Effector memory CD8-positive, alpha-beta T cell (primary cell): ENCODE results near the gene IQCN.
"Not testable (repeated sequence)": the region's sequence is repeated elsewhere in the genome, so short reads cannot be mapped to it uniquely, and the experiment has no call there.

Source experiments
- ATAC-seq: fragments of 150-1000 bp; cut with Tn5 transposase; replicated peaks from 2 replicates; pipeline ENCODE4 v1.10.0; 2021; ENCODE audit warnings: mild to moderate bottlenecking, moderate library complexity
- DNase-seq, 3 experiments: peaks; one replicate each; pipeline ENCODE4 v3.0.0; 2021
- H3K27ac Mint-ChIP-seq, 2 donors: one replicate each; pipeline ENCODE4 v1.8.0; 2022; ENCODE audit warnings: mild to moderate bottlenecking in 2 of 2, mixed read lengths in 2 of 2, moderate library complexity in 2 of 2
- H3K27me3 Mint-ChIP-seq, 2 donors: one replicate each; pipeline ENCODE4 v1.8.0; 2022; ENCODE audit warnings: mixed read lengths in 2 of 2
- H3K36me3 Mint-ChIP-seq: one replicate; pipeline ENCODE4 v1.8.0; 2022; ENCODE audit warnings: mild to moderate bottlenecking, moderate library complexity, mixed read lengths; ENCODE audit not compliant: insufficient read depth
- H3K4me1 Mint-ChIP-seq, 2 donors: one replicate each; pipeline ENCODE4 v1.8.0; 2022; ENCODE audit warnings: low read depth in 2 of 2, mixed read lengths in 2 of 2
- H3K4me3 Mint-ChIP-seq, 2 donors: one replicate each; pipeline ENCODE4 v1.8.0; 2022; ENCODE audit warnings: mild to moderate bottlenecking in 2 of 2, mixed read lengths in 2 of 2, moderate library complexity in 2 of 2
- H3K9me3 Mint-ChIP-seq, 2 donors: one replicate each; pipeline ENCODE4 v1.8.0; 2022; ENCODE audit warnings: mixed read lengths in 2 of 2

Gene IQCN

DNA sequence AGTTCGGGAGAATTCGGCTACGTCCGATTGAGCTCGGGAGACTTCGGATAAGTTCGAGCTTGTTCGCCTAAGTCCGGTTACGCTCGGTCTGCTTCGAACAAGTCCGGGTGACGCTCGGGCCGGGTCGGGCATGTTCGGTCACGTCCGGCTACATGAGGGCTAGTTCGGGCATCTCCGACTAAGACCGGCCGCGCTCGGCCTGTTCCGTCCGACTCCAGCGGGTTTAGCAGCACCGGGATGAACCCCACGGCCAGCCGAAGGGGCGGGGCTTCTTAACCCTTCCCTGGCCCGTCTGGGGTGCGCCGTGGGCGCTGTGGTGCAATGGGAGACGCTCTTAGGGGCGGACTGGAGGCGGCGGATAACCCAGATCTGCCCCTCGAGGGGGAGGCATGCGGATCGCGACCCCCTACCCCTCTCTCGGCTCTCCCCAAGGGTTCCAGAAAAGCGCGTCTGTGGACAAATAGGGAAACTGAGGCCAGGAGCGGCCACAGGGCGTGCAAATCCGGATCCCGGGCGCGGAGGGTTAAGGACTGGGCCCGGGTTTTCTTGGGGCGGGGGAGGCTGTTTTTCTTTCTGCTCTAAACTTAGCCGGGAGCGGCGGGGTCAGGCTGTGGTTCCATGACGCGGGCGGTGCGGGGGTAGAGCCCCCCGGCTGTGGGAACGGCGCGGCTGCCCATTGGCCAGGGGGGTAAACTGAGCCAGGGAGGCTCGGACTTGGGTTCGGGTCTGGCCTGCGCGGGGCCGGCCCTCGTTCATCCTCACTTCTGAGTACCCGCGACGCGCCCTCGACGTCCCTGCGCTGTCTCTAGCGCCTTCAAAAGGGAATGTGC, 49.5 kb downstream of the IQCN start:
- DNase-seq = peak; percentile 79 to 81 (median 80)
- peaks cover 18 to 24% of the 10 kb centered on the region in 2 donors for H3K4me1 Mint-ChIP-seq
- H3K27me3 Mint-ChIP-seq = peaks cover 52 to 86% of the 10 kb centered on the region in 2 donors
- peak; percentile 94 for ATAC-seq
- peak overlapping the region; percentile 84 to 97 for H3K4me3 Mint-ChIP-seq
- H3K9me3 Mint-ChIP-seq = no peaks in the 10 kb centered on the region
- peaks cover 2% of the 10 kb centered on the region for H3K36me3 Mint-ChIP-seq
- peak overlapping the region in 1 of 2 donors; percentile 85 for H3K27ac Mint-ChIP-seq

DNA sequence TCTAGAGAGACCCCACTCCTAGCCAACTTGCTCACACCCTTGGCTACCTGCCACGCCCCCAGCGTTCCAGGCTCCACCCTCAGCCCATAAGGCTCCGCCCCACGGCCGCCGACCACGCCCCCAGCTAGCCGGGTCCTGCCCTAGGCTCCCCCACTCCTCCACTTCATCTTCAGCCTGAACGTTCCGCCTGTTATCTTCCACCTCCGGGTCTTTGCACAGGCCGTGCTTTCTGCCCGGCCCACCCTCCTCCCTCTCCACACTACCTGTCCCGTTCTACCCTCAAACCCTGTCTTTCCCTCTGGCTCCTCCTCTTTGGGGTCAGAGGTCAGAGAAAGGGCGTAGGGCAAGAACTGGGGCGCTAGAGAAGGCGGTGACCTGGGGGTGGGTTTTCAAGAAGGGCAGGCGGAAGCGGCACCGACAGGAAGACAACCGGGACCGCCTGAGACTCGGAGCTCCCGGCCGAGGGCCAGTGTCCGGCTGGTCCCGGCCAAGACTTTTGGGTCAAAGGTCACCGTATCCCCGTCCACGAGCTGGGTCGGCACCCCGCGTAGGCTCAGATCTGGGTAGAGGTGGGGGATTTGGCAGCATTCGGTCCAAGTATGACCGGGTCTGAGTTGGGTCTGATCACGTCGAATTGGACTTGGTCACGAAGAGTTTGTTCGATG, 50.3 kb downstream of the IQCN start:
- Mint-ChIP-seq H3K9me3 (no peaks in the 10 kb centered on the region), H3K36me3 (peaks cover 2% of the 10 kb centered on the region), H3K4me3 (peak overlapping the region; percentile 84 to 97), H3K27ac (peak overlapping the region in 1 of 2 donors; percentile 85), H3K4me1 (peaks cover 18 to 23% of the 10 kb centered on the region in 2 donors), H3K27me3 (peaks cover 49 to 81% of the 10 kb centered on the region in 2 donors)
- DNase-seq (peak in 1 of 3 experiments; percentile 25), ATAC-seq (peak; percentile 5)

- Mint-ChIP-seq H3K27me3 (peaks cover 38 to 69% of the 10 kb centered on the region in 2 donors), H3K27ac (no peak overlapping the region), H3K9me3 (no peaks in the 10 kb centered on the region), H3K4me3 (no peak overlapping the region), H3K36me3 (peaks cover under 1% of the 10 kb centered on the region), H3K4me1 (peaks cover 18 to 21% of the 10 kb centered on the region in 2 donors)
- no peak for DNase-seq
- ATAC-seq = no peak
Measured at GRCh38 chr19:18221815-18222725, 52.2 kb downstream of the IQCN start.

- Mint-ChIP-seq H3K27ac (no peak overlapping the region), H3K4me3 (no peak overlapping the region), H3K36me3 (no peaks in the 10 kb centered on the region), H3K9me3 (no peaks in the 10 kb centered on the region), H3K27me3 (peaks cover 28 to 56% of the 10 kb centered on the region in 2 donors), H3K4me1 (peaks cover 15 to 18% of the 10 kb centered on the region in 2 donors)
- DNase-seq (no peak), ATAC-seq (no peak)
Measured at GRCh38 chr19:18220632-18221275, 53.5 kb downstream of the IQCN start.

DNA sequence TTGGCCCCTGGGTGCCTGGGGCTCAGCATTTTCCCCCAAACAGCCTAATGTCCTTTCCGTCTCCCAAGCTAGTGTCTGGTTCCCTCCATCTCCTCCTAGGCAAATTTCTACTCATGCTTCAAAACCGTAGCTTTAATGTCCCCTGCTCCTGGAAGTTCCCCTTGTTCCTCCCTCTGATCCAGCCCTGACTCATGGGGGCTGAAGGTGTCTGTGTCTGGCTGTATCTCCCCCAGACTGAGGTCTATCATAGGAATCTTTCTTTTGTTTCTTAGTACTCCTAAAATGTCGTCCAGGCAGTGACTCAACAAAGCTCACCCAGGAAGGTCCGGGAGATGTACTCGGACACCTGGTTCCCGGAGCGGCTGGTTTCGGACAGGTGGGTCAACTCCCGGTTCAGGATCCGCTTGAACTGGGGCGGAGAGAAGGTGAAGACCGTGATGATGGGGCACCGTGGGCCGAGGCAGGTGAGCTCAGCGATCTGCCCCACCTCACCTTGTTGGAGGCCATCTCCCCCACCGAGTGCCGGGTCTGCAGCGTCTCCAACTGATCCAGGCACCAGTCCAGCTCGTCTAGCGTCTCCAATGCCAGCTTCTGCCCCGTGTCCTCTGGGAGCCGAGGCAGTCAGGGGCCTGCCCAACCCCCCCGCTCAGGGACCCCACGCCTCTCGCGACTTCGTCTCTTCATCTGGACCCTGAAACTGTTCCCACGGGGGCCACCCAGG, 54.2 kb downstream of the IQCN start:
- H3K4me1 Mint-ChIP-seq = peaks cover 13 to 15% of the 10 kb centered on the region in 2 donors
- H3K27me3 Mint-ChIP-seq = peaks cover 22 to 49% of the 10 kb centered on the region in 2 donors
- ATAC-seq = no peak

GRCh38 chr19:18218600-18218999, 55.7 kb downstream of the IQCN start:
- ATAC-seq = no peak
- no peak overlapping the region for H3K27ac Mint-ChIP-seq
- no peak for DNase-seq
- peaks cover 0 to 5% of the 10 kb centered on the region in 2 donors for H3K4me1 Mint-ChIP-seq
- H3K36me3 Mint-ChIP-seq = no peaks in the 10 kb centered on the region
- H3K4me3 Mint-ChIP-seq = no peak overlapping the region
- H3K9me3 Mint-ChIP-seq = no peaks in the 10 kb centered on the region
- H3K27me3 Mint-ChIP-seq = peaks cover 8 to 34% of the 10 kb centered on the region in 2 donors

More for the DNA sequence above, 54.2 kb downstream of the IQCN start:
- DNase-seq = no peak
- Mint-ChIP-seq H3K36me3 (no peaks in the 10 kb centered on the region), H3K27ac (no peak overlapping the region), H3K4me3 (no peak overlapping the region), H3K9me3 (no peaks in the 10 kb centered on the region)

DNA sequence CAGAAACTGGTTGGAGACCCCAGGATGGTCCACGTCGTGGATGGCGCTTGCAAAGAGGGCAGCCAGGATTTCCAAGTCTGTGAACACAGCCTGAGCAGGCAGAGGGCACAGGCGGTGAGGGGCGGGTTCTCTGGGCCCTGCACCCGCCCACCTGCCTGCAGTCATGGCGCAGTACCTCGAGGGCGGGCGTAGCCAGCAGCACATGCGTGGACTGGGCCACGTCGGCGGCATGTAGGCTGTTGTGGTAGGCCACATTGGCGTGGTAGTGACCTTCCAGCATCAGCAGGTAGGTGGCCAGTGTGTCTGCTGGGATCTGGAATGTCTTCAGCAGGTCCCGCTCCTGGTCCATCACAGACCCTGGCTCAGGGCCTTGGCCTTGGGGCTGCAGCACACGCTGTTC, 56.1 kb downstream of the IQCN start:
- Mint-ChIP-seq H3K36me3 (no peaks in the 10 kb centered on the region), H3K4me3 (no peak overlapping the region), H3K4me1 (peaks cover 0 to 5% of the 10 kb centered on the region in 2 donors), H3K9me3 (no peaks in the 10 kb centered on the region), H3K27me3 (peaks cover 5 to 32% of the 10 kb centered on the region in 2 donors), H3K27ac (no peak overlapping the region)
- no peak for ATAC-seq
- no peak for DNase-seq

DNA sequence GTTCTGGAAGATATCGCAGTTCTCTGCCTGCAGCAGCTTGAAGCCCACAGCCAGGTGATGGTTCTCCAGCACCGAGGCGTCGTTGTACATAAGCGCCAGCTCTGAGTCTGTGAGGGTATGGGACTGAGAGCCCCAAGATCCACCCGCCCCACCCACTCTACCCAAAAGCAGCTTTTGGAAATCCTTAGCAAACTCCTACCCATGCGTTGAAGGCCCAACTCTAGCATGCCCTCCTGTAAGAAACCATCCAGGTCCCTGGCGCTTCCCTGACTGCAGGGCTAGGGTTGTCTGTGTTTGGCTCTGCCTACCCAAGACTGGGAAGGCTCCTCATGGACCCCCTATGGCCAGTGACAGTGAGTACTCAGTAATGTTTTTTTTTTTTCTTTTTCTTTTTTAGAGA, 57.5 kb downstream of the IQCN start:
- peaks cover 5 to 20% of the 10 kb centered on the region in 2 donors for H3K27me3 Mint-ChIP-seq
- ATAC-seq (no peak), DNase-seq (no peak)
- no peaks in the 10 kb centered on the region for H3K36me3 Mint-ChIP-seq
- no peak overlapping the region for H3K27ac Mint-ChIP-seq
- no peak overlapping the region for H3K4me3 Mint-ChIP-seq
- no peaks in the 10 kb centered on the region for H3K9me3 Mint-ChIP-seq
- H3K4me1 Mint-ChIP-seq = peaks cover 0 to 5% of the 10 kb centered on the region in 2 donors

- peaks cover 6 to 20% of the 10 kb centered on the region in 2 donors for H3K27me3 Mint-ChIP-seq
- H3K9me3 Mint-ChIP-seq = no peaks in the 10 kb centered on the region
- H3K27ac Mint-ChIP-seq = no peak overlapping the region
- peaks cover 0 to 2% of the 10 kb centered on the region in 2 donors for H3K4me1 Mint-ChIP-seq
- H3K36me3 Mint-ChIP-seq = peaks cover 4% of the 10 kb centered on the region
- no peak overlapping the region for H3K4me3 Mint-ChIP-seq
- ATAC-seq (no peak), DNase-seq (no peak)
Measured at GRCh38 chr19:18214779-18215433, 59.3 kb downstream of the IQCN start.

DNA sequence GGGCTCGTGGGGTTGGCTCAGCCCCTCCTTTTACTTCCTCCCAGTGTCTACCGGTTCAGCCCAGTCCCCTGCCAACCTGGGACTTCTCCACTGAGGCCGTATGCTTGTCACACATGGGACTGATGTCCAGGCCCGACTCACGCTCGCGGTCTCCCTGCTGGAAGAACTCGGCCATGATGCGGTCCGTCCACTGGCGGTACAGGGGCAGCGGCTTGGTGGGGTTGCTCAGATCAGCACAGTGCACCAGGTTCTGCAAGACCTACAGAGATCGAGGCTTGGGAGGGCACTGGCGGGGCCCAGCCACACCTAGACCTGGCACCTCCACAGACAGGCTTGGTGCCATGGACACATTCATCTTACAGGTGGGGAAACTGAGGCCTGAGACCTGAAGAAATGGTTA, 62.6 kb downstream of the IQCN start:
- Mint-ChIP-seq H3K27ac (no peak overlapping the region), H3K9me3 (no peaks in the 10 kb centered on the region), H3K4me3 (no peak overlapping the region), H3K4me1 (peaks cover 0 to 2% of the 10 kb centered on the region in 2 donors), H3K36me3 (peaks cover 4% of the 10 kb centered on the region), H3K27me3 (peaks cover 9 to 28% of the 10 kb centered on the region in 2 donors)
- DNase-seq = no peak
- ATAC-seq = no peak

DNA sequence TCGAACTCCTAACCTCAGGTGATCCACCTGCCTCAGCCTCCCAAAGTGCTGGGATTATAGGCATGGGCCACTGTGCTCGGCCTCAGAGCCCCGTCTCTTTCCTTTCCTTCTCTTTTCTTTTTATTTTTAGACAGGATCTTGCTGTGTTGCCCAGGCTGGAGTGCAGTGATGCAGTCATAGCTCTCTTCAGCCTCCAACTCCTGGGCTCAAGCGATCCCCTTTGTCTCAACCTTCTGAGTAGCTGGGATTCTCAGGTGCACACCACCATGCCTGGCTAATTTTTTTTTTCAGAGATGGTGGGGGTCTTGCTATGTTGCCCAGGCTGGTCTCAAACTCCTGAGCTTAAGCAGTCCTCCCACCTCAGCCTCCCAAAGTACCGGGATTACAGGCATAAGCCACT, 64.3 kb downstream of the IQCN start:
- peaks cover 9 to 28% of the 10 kb centered on the region in 2 donors for H3K27me3 Mint-ChIP-seq
- H3K4me3 Mint-ChIP-seq, ATAC-seq, H3K4me1 Mint-ChIP-seq, DNase-seq, H3K9me3 Mint-ChIP-seq, H3K27ac Mint-ChIP-seq, H3K36me3 Mint-ChIP-seq: not testable (repeated sequence)
